Esophagus squamous epithelium (tissue), 5 donors: Measurements from ENCODE around the gene CCDC141. TPM values are rescaled to one million over a fixed set of nuclear protein-coding genes. Genes with fewer than 3 reads are reported as not detected.
A peak's percentile ranks its signal among the peaks of the same experiment; 100 is the strongest.
"Not testable (repeated sequence)": the region's sequence is repeated elsewhere in the genome, so short reads cannot be mapped to it uniquely, and the experiment has no call there.

Source experiments
- DNase-seq: peaks from one replicate; lab custom pipeline; 2025; lab: John Stamatoyannopoulos, UW
- H3K27ac ChIP-seq, 4 donors: fragments of 200-600 bp; sonication (generic); one replicate each; pipeline ENCODE4 v1.5.1; 2016 to 2019; ENCODE audit warnings: mild to moderate bottlenecking in 1 of 4
- H3K27me3 ChIP-seq, 4 donors: fragments of 200-600 bp; sonication (generic); 1 replicate in 3 of 4; 2 replicates in 1 of 4; pipeline versions ENCODE4 v1.5.1 to v1.6.0; 2017 to 2021; ENCODE audit warnings: antibody characterized with exemption in 1 of 4
- H3K36me3 ChIP-seq, 3 donors: fragments of 200-600 bp; sonication (generic); one replicate each; pipeline ENCODE4 v1.5.1; 2016 to 2019
- H3K4me1 ChIP-seq, 3 donors: fragments of 200-600 bp; sonication (generic); one replicate each; pipeline ENCODE4 v1.5.1; 2017 to 2019
- H3K4me3 ChIP-seq, 4 donors: fragments of 200-600 bp; sonication (generic); 1 replicate in 3 of 4; 2 replicates in 1 of 4; pipeline ENCODE4 v1.5.1; 2016 to 2019; ENCODE audit warnings: mild to moderate bottlenecking in 2 of 4, moderate library complexity in 1 of 4
- H3K9me3 ChIP-seq, 3 donors: fragments of 200-600 bp; sonication (generic); one replicate each; pipeline ENCODE4 v1.5.1; 2016 to 2019
- POLR2A ChIP-seq, 4 donors: fragments of 450-650 bp; IDR thresholded peaks; one replicate each; pipeline ENCODE4 v1.6.1; 2017; ENCODE audit warnings: antibody characterized with exemption in 4 of 4, mild to moderate bottlenecking in 4 of 4, moderate library complexity in 3 of 4
- WGBS, 2 donors: methylation state at CpG; one replicate each; pipeline ENCODE4 v1.1.5; 2018; 5-methylcytosine and 5-hydroxymethylcytosine counted together
- intact Hi-C: fragments of 100-400 bp; cut with DNase I; formaldehyde crosslinking; loops from one replicate; pipeline ENCODE4 v1.15.0; 2022
- total RNA-seq, 4 donors: library from RNA; depleted of rRNA; stranded (reverse); fragments of >200 nt; gene quantifications; one replicate each; pipeline ENCODE4 v1.1.0, GENCODE V29; 2016
- TF ChIP-seq, protein P1 (sequence below), 6 experiments: fragments of 450-650 bp in 4 of 6; fragments of 200-600 bp in 2 of 6; sonication (generic) in 2 of 6; IDR thresholded peaks; one replicate each; pipeline ENCODE4 v1.5.1; 2016 to 2019; ENCODE audit warnings: antibody characterized with exemption in 6 of 6, mild to moderate bottlenecking in 4 of 6, moderate library complexity in 4 of 6
- donor health status: DM: yes; HTN: yes; CAD: no.

Gene CCDC141
- total RNA-seq, 4 donors from 2014 or later, result 0.26 to 3.1 (median 1.1) TPM

DNA sequence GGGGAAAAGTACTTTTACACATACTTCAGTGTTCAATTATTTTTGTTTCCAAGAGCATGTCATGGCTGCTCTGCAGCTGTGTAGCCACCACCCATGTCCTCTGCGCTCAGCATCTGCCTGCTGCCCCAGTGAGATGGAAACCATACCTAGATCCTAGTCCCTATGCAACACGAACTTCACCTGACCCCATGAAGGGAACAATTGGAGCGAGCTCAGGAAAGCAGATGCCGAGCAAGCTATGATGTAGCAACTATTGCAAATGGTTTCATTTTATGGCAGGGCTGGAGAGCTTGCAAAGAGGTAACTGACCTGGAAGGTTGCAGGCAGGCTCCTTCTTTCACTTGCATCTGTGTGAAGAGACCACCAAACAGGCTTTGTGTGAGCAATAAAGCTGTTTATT lies 1.3 kb upstream of the CCDC141 start:
- TF ChIP-seq, protein P1, sequence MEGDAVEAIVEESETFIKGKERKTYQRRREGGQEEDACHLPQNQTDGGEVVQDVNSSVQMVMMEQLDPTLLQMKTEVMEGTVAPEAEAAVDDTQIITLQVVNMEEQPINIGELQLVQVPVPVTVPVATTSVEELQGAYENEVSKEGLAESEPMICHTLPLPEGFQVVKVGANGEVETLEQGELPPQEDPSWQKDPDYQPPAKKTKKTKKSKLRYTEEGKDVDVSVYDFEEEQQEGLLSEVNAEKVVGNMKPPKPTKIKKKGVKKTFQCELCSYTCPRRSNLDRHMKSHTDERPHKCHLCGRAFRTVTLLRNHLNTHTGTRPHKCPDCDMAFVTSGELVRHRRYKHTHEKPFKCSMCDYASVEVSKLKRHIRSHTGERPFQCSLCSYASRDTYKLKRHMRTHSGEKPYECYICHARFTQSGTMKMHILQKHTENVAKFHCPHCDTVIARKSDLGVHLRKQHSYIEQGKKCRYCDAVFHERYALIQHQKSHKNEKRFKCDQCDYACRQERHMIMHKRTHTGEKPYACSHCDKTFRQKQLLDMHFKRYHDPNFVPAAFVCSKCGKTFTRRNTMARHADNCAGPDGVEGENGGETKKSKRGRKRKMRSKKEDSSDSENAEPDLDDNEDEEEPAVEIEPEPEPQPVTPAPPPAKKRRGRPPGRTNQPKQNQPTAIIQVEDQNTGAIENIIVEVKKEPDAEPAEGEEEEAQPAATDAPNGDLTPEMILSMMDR (IDR thresholded peaks at IDR 0.05), result no peak
- no peak for TF ChIP-seq POLR2A (IDR thresholded peaks at IDR 0.05)
- no peaks in the 10 kb centered on the region for H3K36me3 ChIP-seq
- H3K27me3 ChIP-seq, result no peaks in the 10 kb centered on the region
- WGBS, 2 donors, result 38 to 65% methylated on average over 2 to 3 of the region's 4 CpGs
- intact Hi-C loops, result no loop called here
- peaks cover 0 to 4% (median 3%) of the 10 kb centered on the region in 3 donors for H3K4me1 ChIP-seq
- no peaks in the 10 kb centered on the region for H3K9me3 ChIP-seq
- no peak overlapping the region for H3K27ac ChIP-seq
- no peak for DNase-seq
- H3K4me3 ChIP-seq, result no peak overlapping the region

DNA sequence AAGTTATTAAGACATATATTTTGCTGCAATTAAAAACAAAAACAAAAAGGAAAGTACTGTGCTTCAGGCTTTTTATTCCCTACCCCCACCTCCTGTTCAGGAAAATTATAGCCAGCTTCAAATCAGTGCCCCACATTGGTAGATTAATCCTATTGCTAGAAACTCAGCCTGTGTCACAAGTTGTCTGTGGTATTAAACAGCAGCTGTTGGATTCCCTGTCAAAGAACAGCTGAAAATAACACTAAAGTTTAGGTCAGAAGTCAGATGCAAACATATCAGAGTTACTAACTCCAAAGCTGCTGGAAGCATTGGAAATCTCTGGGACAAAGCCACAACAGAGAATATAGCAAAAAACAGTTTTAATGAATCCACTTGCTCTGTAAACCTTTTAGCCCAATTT lies 818 bp upstream of the CCDC141 start:
- H3K36me3 ChIP-seq, result no peaks in the 10 kb centered on the region
- no peaks in the 10 kb centered on the region for H3K9me3 ChIP-seq
- H3K4me3 ChIP-seq, result no peak overlapping the region
- peaks cover 0 to 4% (median 3%) of the 10 kb centered on the region in 3 donors for H3K4me1 ChIP-seq
- H3K27me3 ChIP-seq, result no peaks in the 10 kb centered on the region
- H3K27ac ChIP-seq, result no peak overlapping the region
- intact Hi-C loops, result no loop called here
- no peak for DNase-seq
- TF ChIP-seq, protein P1 (IDR thresholded peaks at IDR 0.05), result no peak
- TF ChIP-seq POLR2A (IDR thresholded peaks at IDR 0.05), result no peak

DNA sequence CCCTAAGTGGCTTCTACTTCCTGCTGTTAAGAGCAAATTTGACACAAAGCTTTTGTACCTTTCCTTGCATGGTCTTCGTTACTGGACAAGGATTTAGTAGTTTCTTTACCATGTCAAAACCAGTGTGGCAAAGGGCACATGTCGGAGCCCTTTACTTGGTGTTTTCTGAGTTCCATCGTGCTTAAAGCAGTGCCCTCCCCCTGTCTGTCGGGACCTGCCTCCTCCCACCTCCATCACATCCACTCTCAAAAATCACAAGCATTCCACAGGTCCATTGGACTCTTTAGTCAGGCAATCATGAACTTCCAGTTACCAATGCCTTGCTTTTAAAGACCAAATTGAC lies 763 bp downstream of the CCDC141 start:
- no peak for DNase-seq
- intact Hi-C loops, result no loop called here
- Histone ChIP-seq H3K27me3 (no peaks in the 10 kb centered on the region), H3K4me3 (peak overlapping the region in 2 of 4 donors; percentile 14 to 19), H3K9me3 (no peaks in the 10 kb centered on the region), H3K4me1 (peaks cover 0 to 4% (median 3%) of the 10 kb centered on the region in 3 donors), H3K27ac (peak overlapping the region in 2 of 4 donors; percentile 20 to 45), H3K36me3 (no peaks in the 10 kb centered on the region)
- TF ChIP-seq POLR2A (IDR thresholded peaks at IDR 0.05), result no peak
- TF ChIP-seq, protein P1 (IDR thresholded peaks at IDR 0.05), result no peak
- whole genome bisulfite sequencing, 2 donors, result 43 to 55% methylated on average over 4 of the region's 4 CpGs

DNA sequence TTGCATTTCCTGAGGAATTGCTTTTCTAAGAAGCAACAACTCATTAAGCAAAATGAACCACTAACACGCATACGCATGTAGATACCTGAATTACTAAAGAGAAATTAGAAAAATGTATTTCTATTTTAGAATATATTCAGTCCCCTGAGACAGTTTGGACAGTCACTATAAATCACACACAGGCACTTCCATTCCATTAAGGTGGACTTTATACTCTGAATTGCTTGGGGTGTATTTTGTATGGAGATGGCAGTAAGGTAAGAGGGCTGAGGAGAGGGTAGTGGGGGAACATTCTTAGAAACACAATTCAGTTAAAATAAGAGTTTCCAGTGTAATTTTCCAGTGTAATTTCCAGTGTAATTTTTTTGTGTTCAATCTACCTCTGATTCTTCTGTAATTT lies 1.8 kb downstream of the CCDC141 start:
- Histone ChIP-seq H3K27ac (no peak overlapping the region), H3K4me3 (no peak overlapping the region)
- intact Hi-C loops, result no loop called here

DNA sequence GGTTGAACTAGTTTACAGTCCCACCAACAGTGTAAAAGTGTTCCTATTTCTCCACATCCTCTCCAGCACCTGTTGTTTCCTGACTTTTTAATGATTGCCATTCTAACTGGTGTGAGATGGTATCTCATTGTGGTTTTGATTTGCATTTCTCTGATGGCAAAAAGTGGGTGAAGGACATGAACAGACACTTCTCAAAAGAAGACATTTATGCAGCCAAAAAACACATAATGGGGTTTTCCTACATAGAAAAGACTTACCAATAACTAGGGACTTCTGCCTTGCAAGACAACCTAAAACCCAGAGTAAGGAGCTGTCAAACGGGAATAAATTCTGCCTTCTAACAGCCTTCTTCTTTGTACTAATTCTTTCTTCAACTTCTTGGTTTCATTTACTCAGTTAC lies 4.3 kb downstream of the CCDC141 start:
- H3K9me3 ChIP-seq, H3K4me1 ChIP-seq, DNase-seq, H3K27ac ChIP-seq, intact Hi-C loops, H3K36me3 ChIP-seq, H3K27me3 ChIP-seq, H3K4me3 ChIP-seq: not testable (repeated sequence)
- WGBS, 2 donors, result 0 to 27% methylated on average over 1 of the region's 1 CpG

More for the DNA sequence above, 1.8 kb downstream of the CCDC141 start:
- H3K9me3 ChIP-seq, result no peaks in the 10 kb centered on the region
- TF ChIP-seq, protein P1 (IDR thresholded peaks at IDR 0.05), result no peak
- no peak for TF ChIP-seq POLR2A (IDR thresholded peaks at IDR 0.05)
- no peaks in the 10 kb centered on the region for H3K36me3 ChIP-seq
- WGBS, 2 donors, result 84 to 89% methylated on average over 2 of the region's 2 CpGs
- H3K4me1 ChIP-seq, result peaks cover 0 to 4% (median 3%) of the 10 kb centered on the region in 3 donors
- no peaks in the 10 kb centered on the region for H3K27me3 ChIP-seq
- no peak for DNase-seq

DNA sequence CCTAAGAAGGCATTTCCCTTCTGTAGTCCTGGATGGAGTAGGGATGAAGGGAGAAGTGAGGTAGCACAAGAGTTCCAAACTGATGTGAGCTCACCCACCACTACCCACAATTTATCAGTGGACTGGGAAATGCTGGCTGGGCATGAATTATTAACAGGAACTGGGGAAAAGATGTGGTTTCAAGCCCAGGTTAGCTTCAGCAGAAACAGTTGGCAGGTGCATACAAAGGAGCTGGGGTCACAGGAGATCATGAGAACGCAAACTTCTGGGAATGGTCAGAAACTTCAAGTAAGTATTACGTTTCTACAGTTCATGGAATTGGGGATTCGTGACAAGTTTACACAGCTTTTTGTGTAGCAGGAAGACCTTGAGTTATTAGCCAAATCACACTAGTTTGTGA lies 5.4 kb downstream of the CCDC141 start:
- intact Hi-C loops, result no loop called here
- TF ChIP-seq, protein P1 (IDR thresholded peaks at IDR 0.05), result no peak
- TF ChIP-seq POLR2A (IDR thresholded peaks at IDR 0.05), result no peak
- Histone ChIP-seq H3K27me3 (no peaks in the 10 kb centered on the region), H3K4me3 (no peak overlapping the region), H3K36me3 (no peaks in the 10 kb centered on the region), H3K27ac (no peak overlapping the region), H3K4me1 (peaks cover 0 to under 1% (median 0%) of the 10 kb centered on the region in 3 donors), H3K9me3 (no peaks in the 10 kb centered on the region)
- no peak for DNase-seq
- 61 to 77% methylated on average over 3 of the region's 3 CpGs for WGBS, 2 donors
